ENCODE data around the gene ARID1B.

- TF ChIP-seq, protein P1, sequence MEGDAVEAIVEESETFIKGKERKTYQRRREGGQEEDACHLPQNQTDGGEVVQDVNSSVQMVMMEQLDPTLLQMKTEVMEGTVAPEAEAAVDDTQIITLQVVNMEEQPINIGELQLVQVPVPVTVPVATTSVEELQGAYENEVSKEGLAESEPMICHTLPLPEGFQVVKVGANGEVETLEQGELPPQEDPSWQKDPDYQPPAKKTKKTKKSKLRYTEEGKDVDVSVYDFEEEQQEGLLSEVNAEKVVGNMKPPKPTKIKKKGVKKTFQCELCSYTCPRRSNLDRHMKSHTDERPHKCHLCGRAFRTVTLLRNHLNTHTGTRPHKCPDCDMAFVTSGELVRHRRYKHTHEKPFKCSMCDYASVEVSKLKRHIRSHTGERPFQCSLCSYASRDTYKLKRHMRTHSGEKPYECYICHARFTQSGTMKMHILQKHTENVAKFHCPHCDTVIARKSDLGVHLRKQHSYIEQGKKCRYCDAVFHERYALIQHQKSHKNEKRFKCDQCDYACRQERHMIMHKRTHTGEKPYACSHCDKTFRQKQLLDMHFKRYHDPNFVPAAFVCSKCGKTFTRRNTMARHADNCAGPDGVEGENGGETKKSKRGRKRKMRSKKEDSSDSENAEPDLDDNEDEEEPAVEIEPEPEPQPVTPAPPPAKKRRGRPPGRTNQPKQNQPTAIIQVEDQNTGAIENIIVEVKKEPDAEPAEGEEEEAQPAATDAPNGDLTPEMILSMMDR (IDR thresholded peaks at IDR 0.05) = no peak
- TF ChIP-seq POLR2AphosphoS5 (IDR thresholded peaks at IDR 0.05) (no peak), POLR2A (IDR thresholded peaks at IDR 0.05) (no peak), EP300 (IDR thresholded peaks at IDR 0.05; ENCODE audit: low read depth) (no peak)
Measured at GRCh38 chr6:156762547-156762946, 14.6 kb upstream of the ARID1B start.

Measured in transverse colon (tissue), 4 donors.